ENCODE measurements around the gene MYCBPAP. TPM values are rescaled to one million over a fixed set of nuclear protein-coding genes. Genes with fewer than 3 reads are reported as not detected.

MYCBPAP gene
- total RNA-seq, 4 donors from 2014 or later: not detected

DNA sequence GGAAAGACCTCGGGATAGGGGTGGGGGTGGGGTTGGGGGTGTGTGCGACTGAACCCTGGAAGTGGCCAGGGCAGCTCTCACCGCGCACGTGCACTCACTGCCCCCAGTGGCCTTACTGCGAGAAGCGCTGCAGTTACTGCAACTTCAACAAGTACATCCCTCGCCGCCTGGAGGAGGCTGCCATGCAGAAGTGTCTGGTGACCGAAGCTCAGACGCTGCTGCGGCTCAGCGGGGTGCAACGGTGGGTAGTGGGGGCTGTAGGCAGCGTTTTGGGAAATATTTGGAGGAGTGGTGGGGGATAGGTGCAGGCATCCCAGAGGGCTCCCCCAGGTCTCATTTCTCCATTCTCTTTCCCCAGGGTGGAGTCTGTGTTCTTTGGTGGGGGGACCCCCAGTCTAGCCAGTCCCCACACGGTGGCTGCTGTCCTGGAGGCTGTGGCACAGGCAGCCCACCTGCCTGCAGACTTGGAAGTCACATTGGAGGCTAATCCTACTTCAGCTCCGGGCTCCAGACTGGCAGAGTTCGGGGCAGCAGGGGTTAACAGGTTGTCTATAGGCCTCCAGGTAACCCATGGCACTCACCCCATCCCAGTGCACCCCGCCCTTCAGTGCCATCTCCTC lies 28.6 kb upstream of the MYCBPAP start:
- Histone ChIP-seq H3K27me3 (no peaks in the 10 kb centered on the region), H3K27ac (peak overlapping the region; percentile 95 to 98 (median 97)), H3K4me1 (peaks cover 32 to 36% of the 10 kb centered on the region in 2 donors), H3K9me3 (no peaks in the 10 kb centered on the region), H3K36me3 (peaks cover 0 to 19% of the 10 kb centered on the region in 2 donors), H3K4me3 (peak overlapping the region; percentile 72 to 91 (median 82))
- TF ChIP-seq POLR2A (IDR thresholded peaks at IDR 0.05) (no peak), CTCF (IDR thresholded peaks at IDR 0.05 in 4 of 5, conservative IDR thresholded peaks at IDR 0.05 in 1 of 5) (peak; percentile 21 to 69 (median 51))
- in situ Hi-C loops (cut with MboI; ENCODE audit: low sequenced_read_pairs in 4 of 4): loop anchor here in 2 of 4 donors (10.0 to 25.0 kb wide), 3 partner anchors 55 to 225 kb away; partner anchors contain the start of genes ACSF2 (in 1 of the 2), ANKRD40 (in 1 of the 2) and LRRC59 (in 1 of the 2)
- peak; percentile 75 to 88 for DNase-seq
- ATAC-seq: peak; percentile 52 to 56
- intact Hi-C loops (cut with DNase I; ENCODE audit: low total_unique reads): loop anchor here (2.0 to 10.0 kb wide), 6 partner anchors 53 to 475 kb away; partner anchors contain the start of genes ACSF2, ANKRD40, EME1 and MRPL27

DNA sequence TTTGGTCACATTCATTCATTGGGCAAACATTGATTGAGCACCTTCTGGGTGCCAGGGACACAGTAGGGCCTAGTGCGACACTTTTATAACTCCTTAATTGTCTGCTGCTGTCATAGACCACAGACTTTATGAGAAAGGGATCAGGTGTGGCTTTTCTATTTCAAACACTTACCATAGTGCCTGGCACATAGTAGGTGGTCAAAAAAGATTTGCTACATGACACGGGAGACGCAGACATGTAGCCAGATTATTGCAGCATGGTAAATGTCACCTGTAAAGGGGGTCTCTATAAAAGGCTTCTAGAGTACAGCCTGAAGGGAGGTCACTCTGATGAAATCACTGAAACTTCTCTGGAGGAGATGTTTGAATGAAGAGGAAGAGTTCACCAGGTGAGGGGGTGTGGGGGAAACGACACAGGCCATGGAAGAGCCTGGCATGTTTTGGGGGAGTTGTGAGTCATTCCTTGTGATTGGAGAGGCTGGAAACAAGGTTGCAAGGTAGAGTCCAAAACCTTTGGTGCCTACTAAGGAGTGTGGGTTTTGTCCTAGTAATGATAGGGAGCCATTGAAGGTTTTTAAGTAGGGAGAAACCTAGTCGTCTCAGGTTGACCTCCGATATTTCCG lies 28.0 kb upstream of the MYCBPAP start:
- Histone ChIP-seq H3K27ac (peak overlapping the region; percentile 95 to 98 (median 97)), H3K36me3 (peaks cover 0 to 25% of the 10 kb centered on the region in 2 donors), H3K4me1 (peaks cover 32 to 36% of the 10 kb centered on the region in 2 donors), H3K9me3 (no peaks in the 10 kb centered on the region), H3K27me3 (no peaks in the 10 kb centered on the region), H3K4me3 (peak overlapping the region in 2 of 4 donors; percentile 72 to 91)
- no peak for TF ChIP-seq POLR2A (IDR thresholded peaks at IDR 0.05)
- TF ChIP-seq CTCF (IDR thresholded peaks at IDR 0.05 in 4 of 5, conservative IDR thresholded peaks at IDR 0.05 in 1 of 5): no peak
- intact Hi-C loops (cut with DNase I; ENCODE audit: low total_unique reads) (loop anchor here (5.0 to 10.0 kb wide), 2 partner anchors 118 to 225 kb away; partner anchors contain the start of gene ANKRD40), in situ Hi-C loops (cut with MboI; ENCODE audit: low sequenced_read_pairs in 4 of 4) (loop anchor here in 2 of 4 donors (10.0 to 25.0 kb wide), 2 partner anchors 93 to 225 kb away; partner anchors contain the start of genes ANKRD40 (in 1 of the 2) and LRRC59 (in 1 of the 2))
- ATAC-seq (no peak), DNase-seq (no peak)

- H3K4me3 ChIP-seq: no peak overlapping the region
- intact Hi-C loops (cut with DNase I; ENCODE audit: low total_unique reads) (loop anchor here (5.0 to 10.0 kb wide), 2 partner anchors 119 to 224 kb away; partner anchors contain the start of gene ANKRD40), in situ Hi-C loops (cut with MboI; ENCODE audit: low sequenced_read_pairs in 4 of 4) (loop anchor here in 2 of 4 donors (10.0 to 25.0 kb wide), 2 partner anchors 94 to 224 kb away; partner anchors contain the start of genes ANKRD40 (in 1 of the 2) and LRRC59 (in 1 of the 2))
- ATAC-seq (no peak), DNase-seq (no peak)
- peak overlapping the region; percentile 95 to 98 (median 97) for H3K27ac ChIP-seq
- TF ChIP-seq CTCF (IDR thresholded peaks at IDR 0.05 in 4 of 5, conservative IDR thresholded peaks at IDR 0.05 in 1 of 5): no peak
- no peak for TF ChIP-seq POLR2A (IDR thresholded peaks at IDR 0.05)
- no peaks in the 10 kb centered on the region for H3K9me3 ChIP-seq
- peaks cover 0 to 32% of the 10 kb centered on the region in 2 donors for H3K36me3 ChIP-seq
- no peaks in the 10 kb centered on the region for H3K27me3 ChIP-seq
- H3K4me1 ChIP-seq: peaks cover 32 to 36% of the 10 kb centered on the region in 2 donors
Observed at GRCh38 chr17:50480854-50481490, 27.3 kb upstream of the MYCBPAP start.

- peaks cover 0 to 32% of the 10 kb centered on the region in 2 donors for H3K36me3 ChIP-seq
- peak overlapping the region; percentile 95 to 98 (median 97) for H3K27ac ChIP-seq
- peaks cover 32 to 36% of the 10 kb centered on the region in 2 donors for H3K4me1 ChIP-seq
- TF ChIP-seq CTCF (IDR thresholded peaks at IDR 0.05 in 4 of 5, conservative IDR thresholded peaks at IDR 0.05 in 1 of 5) (no peak), POLR2A (IDR thresholded peaks at IDR 0.05) (no peak)
- intact Hi-C loops (cut with DNase I; ENCODE audit: low total_unique reads): loop anchor here (1.0 to 10.0 kb wide), 4 partner anchors 27 to 223 kb away; partner anchors contain the start of genes ANKRD40, MYCBPAP and SPATA20
- in situ Hi-C loops (cut with MboI; ENCODE audit: low sequenced_read_pairs in 4 of 4): loop anchor here in 2 of 4 donors (10.0 to 25.0 kb wide), 2 partner anchors 94 to 223 kb away; partner anchors contain the start of genes ANKRD40 (in 1 of the 2) and LRRC59 (in 1 of the 2)
- no peaks in the 10 kb centered on the region for H3K27me3 ChIP-seq
- ATAC-seq (no peak), DNase-seq (no peak)
- no peak overlapping the region for H3K4me3 ChIP-seq
- no peaks in the 10 kb centered on the region for H3K9me3 ChIP-seq
Observed at GRCh38 chr17:50481648-50482047, 26.6 kb upstream of the MYCBPAP start.
